ENCODE results near the gene NMRAL1.

The NMRAL1 gene

DNA sequence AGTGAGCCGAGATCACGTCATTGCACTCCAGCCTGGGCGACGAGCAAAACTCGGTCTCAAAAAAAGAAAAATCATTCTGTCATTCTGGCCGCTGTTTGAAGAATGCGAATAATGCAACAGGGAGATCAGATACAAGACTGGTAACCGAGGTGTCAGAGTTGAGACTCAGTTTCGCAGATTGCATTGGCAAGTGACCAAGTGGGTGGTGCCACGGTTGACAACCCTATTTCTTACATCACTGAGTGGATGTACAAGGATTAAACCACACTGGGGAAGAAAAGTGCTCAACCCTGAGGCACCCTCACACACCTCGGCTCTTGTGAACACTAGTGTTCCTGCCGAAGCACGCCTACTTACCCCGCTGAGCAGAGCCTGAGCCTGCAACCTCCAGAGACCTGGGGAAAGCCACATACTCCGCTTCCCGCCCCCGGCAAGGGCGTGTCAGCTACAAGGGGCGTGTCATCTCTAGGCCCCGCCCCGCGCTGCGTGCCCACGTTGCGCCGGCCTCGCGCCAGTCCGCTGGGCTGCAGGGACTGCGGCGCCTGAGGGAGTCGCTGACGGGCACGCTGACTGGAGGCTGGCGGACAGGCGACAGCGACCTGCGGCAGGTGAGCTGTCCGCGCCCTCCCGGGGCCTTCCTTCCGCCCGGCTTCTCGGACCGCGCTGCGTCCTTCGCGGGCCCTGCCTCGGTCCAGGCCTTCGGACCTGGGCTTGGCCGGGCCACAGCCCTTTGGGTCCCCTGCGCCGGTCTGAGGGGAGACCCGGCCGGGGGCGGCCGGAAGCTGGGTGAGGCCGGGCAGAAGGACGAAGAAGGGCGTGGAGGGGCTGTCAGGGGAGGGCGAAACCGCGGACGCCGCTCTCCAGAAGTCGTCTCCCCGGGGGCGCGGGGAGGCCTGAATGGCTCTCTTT, 1.7 kb upstream of the NMRAL1 start, which contains the start of gene HMOX2 (continued):
- TF ChIP-seq SCRT1 (tag by site-specific recombination; IDR thresholded peaks at IDR 0.05; ENCODE audit: borderline replicate concordance), result no peak
- TF ChIP-seq, protein P1, sequence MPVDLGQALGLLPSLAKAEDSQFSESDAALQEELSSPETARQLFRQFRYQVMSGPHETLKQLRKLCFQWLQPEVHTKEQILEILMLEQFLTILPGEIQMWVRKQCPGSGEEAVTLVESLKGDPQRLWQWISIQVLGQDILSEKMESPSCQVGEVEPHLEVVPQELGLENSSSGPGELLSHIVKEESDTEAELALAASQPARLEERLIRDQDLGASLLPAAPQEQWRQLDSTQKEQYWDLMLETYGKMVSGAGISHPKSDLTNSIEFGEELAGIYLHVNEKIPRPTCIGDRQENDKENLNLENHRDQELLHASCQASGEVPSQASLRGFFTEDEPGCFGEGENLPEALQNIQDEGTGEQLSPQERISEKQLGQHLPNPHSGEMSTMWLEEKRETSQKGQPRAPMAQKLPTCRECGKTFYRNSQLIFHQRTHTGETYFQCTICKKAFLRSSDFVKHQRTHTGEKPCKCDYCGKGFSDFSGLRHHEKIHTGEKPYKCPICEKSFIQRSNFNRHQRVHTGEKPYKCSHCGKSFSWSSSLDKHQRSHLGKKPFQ (tag by site-specific recombination; IDR thresholded peaks at IDR 0.05), result no peak
- no peak for TF ChIP-seq ZBTB20 (tag by site-specific recombination; IDR thresholded peaks at IDR 0.05)
- no peak for TF ChIP-seq ZNF214 (tag by site-specific recombination; IDR thresholded peaks at IDR 0.05; ENCODE audit: borderline replicate concordance)
- TF ChIP-seq, protein P2, sequence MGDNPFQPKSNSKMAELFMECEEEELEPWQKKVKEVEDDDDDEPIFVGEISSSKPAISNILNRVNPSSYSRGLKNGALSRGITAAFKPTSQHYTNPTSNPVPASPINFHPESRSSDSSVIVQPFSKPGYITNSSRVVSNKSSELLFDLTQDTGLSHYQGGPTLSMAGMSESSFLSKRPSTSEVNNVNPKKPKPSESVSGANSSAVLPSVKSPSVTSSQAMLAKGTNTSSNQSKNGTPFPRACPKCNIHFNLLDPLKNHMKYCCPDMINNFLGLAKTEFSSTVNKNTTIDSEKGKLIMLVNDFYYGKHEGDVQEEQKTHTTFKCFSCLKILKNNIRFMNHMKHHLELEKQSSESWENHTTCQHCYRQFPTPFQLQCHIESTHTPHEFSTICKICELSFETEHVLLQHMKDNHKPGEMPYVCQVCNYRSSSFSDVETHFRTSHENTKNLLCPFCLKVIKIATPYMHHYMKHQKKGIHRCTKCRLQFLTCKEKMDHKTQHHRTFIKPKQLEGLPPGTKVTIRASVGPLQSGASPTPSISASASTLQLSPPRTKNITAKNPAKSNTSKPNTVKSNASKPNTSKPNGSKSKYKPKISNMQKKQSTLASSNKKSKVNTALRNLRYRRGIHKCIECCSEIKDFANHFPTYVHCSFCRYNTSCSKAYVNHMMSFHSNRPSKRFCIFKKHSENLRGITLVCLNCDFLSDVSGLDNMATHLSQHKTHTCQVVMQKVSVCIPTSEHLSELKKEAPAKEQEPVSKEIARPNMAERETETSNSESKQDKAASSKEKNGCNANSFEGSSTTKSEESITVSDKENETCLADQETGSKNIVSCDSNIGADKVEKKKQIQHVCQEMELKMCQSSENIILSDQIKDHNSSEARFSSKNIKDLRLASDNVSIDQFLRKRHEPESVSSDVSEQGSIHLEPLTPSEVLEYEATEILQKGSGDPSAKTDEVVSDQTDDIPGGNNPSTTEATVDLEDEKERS (tag by site-specific recombination; IDR thresholded peaks at IDR 0.05), result no peak
- TF ChIP-seq ZFP69B (tag by site-specific recombination; IDR thresholded peaks at IDR 0.05), result no peak
- TF ChIP-seq, protein P3, sequence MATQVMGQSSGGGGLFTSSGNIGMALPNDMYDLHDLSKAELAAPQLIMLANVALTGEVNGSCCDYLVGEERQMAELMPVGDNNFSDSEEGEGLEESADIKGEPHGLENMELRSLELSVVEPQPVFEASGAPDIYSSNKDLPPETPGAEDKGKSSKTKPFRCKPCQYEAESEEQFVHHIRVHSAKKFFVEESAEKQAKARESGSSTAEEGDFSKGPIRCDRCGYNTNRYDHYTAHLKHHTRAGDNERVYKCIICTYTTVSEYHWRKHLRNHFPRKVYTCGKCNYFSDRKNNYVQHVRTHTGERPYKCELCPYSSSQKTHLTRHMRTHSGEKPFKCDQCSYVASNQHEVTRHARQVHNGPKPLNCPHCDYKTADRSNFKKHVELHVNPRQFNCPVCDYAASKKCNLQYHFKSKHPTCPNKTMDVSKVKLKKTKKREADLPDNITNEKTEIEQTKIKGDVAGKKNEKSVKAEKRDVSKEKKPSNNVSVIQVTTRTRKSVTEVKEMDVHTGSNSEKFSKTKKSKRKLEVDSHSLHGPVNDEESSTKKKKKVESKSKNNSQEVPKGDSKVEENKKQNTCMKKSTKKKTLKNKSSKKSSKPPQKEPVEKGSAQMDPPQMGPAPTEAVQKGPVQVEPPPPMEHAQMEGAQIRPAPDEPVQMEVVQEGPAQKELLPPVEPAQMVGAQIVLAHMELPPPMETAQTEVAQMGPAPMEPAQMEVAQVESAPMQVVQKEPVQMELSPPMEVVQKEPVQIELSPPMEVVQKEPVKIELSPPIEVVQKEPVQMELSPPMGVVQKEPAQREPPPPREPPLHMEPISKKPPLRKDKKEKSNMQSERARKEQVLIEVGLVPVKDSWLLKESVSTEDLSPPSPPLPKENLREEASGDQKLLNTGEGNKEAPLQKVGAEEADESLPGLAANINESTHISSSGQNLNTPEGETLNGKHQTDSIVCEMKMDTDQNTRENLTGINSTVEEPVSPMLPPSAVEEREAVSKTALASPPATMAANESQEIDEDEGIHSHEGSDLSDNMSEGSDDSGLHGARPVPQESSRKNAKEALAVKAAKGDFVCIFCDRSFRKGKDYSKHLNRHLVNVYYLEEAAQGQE (tag by site-specific recombination; IDR thresholded peaks at IDR 0.05), result peak; percentile 73
- TF ChIP-seq ZNF174 (tag by site-specific recombination; IDR thresholded peaks at IDR 0.05), result no peak
- no peak for TF ChIP-seq RBAK (tag by site-specific recombination; IDR thresholded peaks at IDR 0.05)
- no peak for TF ChIP-seq ZNF221 (tag by site-specific recombination; IDR thresholded peaks at IDR 0.05; ENCODE audit: borderline replicate concordance)
- no peak for TF ChIP-seq BCL11A (tag by site-specific recombination; IDR thresholded peaks at IDR 0.05; ENCODE audit: low read depth)
- TF ChIP-seq ZNF423 (tag by site-specific recombination; IDR thresholded peaks at IDR 0.05), result no peak
- TF ChIP-seq ZFP3 (tag by site-specific recombination; IDR thresholded peaks at IDR 0.05; ENCODE audit: low read depth), result no peak
- no peak for TF ChIP-seq ZNF366 (tag by site-specific recombination; conservative IDR thresholded peaks at IDR 0.05)
- TF ChIP-seq, protein P4, sequence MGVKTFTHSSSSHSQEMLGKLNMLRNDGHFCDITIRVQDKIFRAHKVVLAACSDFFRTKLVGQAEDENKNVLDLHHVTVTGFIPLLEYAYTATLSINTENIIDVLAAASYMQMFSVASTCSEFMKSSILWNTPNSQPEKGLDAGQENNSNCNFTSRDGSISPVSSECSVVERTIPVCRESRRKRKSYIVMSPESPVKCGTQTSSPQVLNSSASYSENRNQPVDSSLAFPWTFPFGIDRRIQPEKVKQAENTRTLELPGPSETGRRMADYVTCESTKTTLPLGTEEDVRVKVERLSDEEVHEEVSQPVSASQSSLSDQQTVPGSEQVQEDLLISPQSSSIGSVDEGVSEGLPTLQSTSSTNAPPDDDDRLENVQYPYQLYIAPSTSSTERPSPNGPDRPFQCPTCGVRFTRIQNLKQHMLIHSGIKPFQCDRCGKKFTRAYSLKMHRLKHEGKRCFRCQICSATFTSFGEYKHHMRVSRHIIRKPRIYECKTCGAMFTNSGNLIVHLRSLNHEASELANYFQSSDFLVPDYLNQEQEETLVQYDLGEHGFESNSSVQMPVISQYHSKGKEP (tag by site-specific recombination; IDR thresholded peaks at IDR 0.05), result peak; percentile 50; the same call in 1 of the 2 replicates
- no peak for TF ChIP-seq ZNF16 (tag by site-specific recombination; IDR thresholded peaks at IDR 0.05; ENCODE audit: low read depth)
- TF ChIP-seq ZNF837 (tag by site-specific recombination; IDR thresholded peaks at IDR 0.05), result no peak
- TF ChIP-seq, protein P5, sequence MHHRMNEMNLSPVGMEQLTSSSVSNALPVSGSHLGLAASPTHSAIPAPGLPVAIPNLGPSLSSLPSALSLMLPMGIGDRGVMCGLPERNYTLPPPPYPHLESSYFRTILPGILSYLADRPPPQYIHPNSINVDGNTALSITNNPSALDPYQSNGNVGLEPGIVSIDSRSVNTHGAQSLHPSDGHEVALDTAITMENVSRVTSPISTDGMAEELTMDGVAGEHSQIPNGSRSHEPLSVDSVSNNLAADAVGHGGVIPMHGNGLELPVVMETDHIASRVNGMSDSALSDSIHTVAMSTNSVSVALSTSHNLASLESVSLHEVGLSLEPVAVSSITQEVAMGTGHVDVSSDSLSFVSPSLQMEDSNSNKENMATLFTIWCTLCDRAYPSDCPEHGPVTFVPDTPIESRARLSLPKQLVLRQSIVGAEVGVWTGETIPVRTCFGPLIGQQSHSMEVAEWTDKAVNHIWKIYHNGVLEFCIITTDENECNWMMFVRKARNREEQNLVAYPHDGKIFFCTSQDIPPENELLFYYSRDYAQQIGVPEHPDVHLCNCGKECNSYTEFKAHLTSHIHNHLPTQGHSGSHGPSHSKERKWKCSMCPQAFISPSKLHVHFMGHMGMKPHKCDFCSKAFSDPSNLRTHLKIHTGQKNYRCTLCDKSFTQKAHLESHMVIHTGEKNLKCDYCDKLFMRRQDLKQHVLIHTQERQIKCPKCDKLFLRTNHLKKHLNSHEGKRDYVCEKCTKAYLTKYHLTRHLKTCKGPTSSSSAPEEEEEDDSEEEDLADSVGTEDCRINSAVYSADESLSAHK (tag by site-specific recombination; IDR thresholded peaks at IDR 0.05), result peak; percentile 26; the same call in 1 of the 2 replicates
- no peak for TF ChIP-seq TCF7L2 (IDR thresholded peaks at IDR 0.05; ENCODE audit: borderline replicate concordance, low read depth, low read length)
- TF ChIP-seq, protein P6, sequence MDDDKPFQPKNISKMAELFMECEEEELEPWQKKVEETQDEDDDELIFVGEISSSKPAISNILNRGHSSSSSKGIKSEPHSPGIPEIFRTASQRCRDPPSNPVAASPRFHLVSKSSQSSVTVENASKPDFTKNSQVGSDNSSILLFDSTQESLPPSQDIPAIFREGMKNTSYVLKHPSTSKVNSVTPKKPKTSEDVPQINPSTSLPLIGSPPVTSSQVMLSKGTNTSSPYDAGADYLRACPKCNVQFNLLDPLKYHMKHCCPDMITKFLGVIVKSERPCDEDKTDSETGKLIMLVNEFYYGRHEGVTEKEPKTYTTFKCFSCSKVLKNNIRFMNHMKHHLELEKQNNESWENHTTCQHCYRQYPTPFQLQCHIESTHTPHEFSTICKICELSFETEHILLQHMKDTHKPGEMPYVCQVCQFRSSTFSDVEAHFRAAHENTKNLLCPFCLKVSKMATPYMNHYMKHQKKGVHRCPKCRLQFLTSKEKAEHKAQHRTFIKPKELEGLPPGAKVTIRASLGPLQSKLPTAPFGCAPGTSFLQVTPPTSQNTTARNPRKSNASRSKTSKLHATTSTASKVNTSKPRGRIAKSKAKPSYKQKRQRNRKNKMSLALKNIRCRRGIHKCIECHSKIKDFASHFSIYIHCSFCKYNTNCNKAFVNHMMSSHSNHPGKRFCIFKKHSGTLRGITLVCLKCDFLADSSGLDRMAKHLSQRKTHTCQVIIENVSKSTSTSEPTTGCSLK (tag by site-specific recombination; IDR thresholded peaks at IDR 0.05), result no peak
- TF ChIP-seq ZNF211 (tag by site-specific recombination; IDR thresholded peaks at IDR 0.05; ENCODE audit: low read depth), result no peak
- TF ChIP-seq, protein P7, sequence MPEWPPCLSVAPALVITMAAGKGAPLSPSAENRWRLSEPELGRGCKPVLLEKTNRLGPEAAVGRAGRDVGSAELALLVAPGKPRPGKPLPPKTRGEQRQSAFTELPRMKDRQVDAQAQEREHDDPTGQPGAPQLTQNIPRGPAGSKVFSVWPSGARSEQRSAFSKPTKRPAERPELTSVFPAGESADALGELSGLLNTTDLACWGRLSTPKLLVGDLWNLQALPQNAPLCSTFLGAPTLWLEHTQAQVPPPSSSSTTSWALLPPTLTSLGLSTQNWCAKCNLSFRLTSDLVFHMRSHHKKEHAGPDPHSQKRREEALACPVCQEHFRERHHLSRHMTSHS (tag by site-specific recombination; IDR thresholded peaks at IDR 0.05), result no peak
- TF ChIP-seq ZNF558 (tag by site-specific recombination; IDR thresholded peaks at IDR 0.05), result no peak

Data from HEK293 (cell line).